ENCODE measurements around the gene PCMT1.

PCMT1 gene

DNA sequence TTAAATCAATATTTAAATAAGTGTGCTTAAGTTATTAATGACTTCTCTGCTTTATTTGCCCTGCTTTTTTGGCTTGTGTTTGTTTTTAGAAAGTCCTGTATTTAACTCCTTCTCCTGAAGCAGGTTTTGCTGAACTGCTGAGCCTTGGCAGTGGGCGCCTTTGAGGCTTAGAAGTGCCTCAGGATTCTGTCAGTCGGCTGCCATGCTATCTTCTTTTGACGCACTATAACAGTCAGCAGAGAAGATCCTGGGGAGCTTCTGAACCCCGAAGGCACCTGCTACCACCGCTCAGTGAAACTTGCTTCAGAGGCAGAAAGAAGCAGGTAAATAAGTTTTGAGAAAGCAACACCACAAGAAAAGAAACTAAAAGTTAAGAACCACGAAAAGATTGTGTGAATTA is 22.4 kb downstream of the PCMT1 start:
- TF ChIP-seq, protein P1, sequence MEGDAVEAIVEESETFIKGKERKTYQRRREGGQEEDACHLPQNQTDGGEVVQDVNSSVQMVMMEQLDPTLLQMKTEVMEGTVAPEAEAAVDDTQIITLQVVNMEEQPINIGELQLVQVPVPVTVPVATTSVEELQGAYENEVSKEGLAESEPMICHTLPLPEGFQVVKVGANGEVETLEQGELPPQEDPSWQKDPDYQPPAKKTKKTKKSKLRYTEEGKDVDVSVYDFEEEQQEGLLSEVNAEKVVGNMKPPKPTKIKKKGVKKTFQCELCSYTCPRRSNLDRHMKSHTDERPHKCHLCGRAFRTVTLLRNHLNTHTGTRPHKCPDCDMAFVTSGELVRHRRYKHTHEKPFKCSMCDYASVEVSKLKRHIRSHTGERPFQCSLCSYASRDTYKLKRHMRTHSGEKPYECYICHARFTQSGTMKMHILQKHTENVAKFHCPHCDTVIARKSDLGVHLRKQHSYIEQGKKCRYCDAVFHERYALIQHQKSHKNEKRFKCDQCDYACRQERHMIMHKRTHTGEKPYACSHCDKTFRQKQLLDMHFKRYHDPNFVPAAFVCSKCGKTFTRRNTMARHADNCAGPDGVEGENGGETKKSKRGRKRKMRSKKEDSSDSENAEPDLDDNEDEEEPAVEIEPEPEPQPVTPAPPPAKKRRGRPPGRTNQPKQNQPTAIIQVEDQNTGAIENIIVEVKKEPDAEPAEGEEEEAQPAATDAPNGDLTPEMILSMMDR (IDR thresholded peaks at IDR 0.05): no peak

DNA sequence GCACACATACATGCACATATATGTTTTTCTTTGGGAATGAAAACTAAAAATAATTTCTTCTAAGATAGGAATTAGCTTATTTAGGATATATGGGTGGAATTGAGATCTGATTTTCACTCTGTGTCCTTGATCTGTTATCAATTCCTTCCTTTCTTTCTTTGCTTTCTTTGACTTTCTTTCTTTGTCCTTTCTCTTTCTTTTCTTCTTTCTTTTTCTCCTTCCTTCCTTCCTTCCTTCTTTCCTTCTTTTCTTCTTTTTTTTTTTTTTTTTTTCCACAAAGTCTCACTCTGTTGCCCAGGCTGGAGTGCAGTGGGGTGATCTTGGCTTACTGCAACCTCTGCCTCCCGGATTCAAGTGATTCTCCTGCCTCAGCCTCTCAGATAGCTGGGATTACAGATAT is 28.1 kb downstream of the PCMT1 start:
- TF ChIP-seq, protein P1 (IDR thresholded peaks at IDR 0.05): no peak

DNA sequence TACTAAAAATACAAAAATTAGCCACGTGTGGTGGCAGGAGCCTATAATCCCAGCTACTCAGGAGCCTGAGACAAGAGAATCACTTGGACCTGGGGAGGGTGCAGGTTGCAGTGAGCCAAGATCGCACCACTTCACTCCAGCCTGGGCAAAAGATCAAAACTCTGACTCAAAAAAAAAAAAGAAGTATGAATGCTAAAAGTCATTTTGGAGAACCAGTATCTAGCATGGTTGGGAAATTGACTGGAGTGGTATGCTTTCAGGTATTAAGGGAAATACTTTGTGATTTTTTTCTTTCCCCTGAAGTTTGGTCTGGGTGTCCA is 30.1 kb downstream of the PCMT1 start:
- TF ChIP-seq, protein P1 (IDR thresholded peaks at IDR 0.05): no peak

DNA sequence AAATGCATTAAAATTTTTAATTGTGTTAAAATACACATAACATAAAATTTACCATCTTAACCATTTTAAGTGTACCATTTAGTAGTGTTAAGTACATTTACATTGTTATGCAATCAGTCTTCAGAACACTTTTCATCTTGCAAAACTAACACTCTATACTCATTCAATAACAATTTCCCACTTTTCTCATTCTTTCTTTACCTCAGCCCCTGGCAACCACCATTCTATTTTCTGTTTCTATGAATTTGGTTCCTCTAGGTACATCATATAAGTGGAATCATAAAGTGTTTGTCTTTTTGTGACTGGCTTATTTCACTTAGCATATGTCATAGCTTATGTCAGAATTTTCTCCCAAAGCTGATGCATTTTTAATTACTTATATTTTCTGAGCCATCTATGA is 32.2 kb downstream of the PCMT1 start:
- TF ChIP-seq, protein P1 (IDR thresholded peaks at IDR 0.05): no peak

DNA sequence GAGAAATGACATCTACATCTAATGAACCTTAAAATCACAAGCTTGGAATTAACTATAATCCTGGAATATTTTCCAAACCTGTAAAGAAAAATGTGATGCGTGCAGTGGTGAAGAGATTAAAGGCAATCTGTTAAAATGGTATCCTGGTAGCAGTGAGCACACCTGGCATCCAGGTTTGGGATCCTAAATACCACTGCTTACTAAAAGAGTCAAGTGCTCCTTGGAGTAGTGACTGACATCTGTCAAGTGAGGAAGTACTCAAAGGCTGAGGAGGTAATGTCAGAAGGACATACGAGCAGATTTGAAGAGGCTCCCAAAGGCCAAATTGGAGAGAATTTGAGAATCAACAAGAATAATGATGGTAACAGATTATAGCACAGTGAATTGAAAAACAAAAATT is 32.8 kb downstream of the PCMT1 start:
- TF ChIP-seq, protein P1 (IDR thresholded peaks at IDR 0.05): no peak

DNA sequence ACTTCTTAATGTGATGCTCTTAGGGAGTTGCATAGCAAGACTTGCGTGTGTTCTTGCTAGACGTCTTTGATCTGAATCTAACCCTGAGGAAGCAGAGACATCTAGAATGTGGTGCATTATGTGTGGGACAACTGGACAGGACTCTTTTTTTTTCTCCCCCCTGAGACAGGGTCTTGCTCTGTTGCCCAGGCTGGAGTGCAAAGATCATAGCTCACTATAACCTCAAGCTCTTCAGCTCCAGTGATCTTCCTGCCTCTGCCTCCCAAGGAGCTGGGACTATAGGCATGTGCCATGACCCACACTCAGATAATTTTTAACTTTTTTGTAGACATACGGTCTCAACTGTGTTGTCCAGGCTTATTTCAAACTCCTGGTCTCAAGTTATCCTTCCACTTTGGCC is 34.0 kb downstream of the PCMT1 start:
- TF ChIP-seq, protein P1 (IDR thresholded peaks at IDR 0.05): no peak

DNA sequence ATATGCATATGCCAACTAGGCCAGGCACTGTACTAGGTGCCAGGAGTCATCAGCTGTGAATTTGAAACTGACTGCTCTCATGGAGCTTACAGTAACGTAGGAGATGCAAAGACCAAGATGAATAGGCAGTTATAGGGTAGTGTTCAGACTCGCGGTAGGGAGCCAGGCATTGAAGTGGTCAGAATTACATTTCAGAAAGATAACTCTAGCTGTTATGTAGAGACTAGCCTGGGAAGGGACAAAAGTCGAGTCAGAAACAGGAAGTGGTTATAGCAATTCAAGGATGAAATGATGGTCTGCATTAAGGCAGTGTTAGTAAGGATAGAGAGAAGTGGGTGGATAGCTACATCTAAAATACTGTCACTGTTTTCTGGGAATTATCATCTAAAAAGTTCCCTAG is 56.6 kb downstream of the PCMT1 start:
- TF ChIP-seq, protein P1 (IDR thresholded peaks at IDR 0.05): no peak

DNA sequence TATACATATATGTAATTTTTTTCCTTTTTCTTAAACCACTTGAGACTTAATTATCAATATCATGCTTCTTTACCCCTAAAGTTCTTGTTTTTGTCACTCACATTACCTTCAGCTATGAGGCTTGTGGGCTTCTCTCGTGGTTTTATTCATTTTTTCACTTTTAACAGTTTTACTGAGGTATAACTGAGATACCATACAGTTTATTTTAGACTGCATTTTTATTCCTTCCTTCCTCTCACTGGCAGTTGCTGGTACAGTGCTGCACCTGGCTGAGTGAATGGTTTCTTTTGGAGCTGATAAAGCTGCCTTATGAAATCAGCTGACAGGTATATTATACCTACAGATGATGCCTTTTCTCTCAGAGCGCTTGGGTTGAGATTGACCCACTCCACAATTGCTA is 60.3 kb downstream of the PCMT1 start:
- TF ChIP-seq, protein P1 (IDR thresholded peaks at IDR 0.05): no peak

All from LNCAP (cell line).